GM12878 (cell line): Measurements from ENCODE around the gene SEMA4C. TPM values are rescaled to one million over a fixed set of nuclear protein-coding genes. Genes with fewer than 3 reads are reported as not detected.

Experiments
- ATAC-seq: fragments of 200-7000 bp; cut with Tn5 transposase; 3 replicates; pipeline ENCODE4 v1.9.1; 2020; ENCODE audit warnings: mild to moderate bottlenecking, moderate library complexity
- BruUV-seq: library from RNA; stranded (reverse); fragments of 400-500 nt; replicated peaks from 2 replicates; lab custom pipeline; 2021; lab: Mats Ljungman, UMichigan
- CTCF ChIA-PET: fragments of 300-600 bp; sonication (Branson Sonifier 250); formaldehyde crosslinking; extraction: SDS; loops from one replicate; lab custom pipeline; 2021; ENCODE audit warnings: inconsistent platforms; lab: Yijun Ruan, JAX
- POLR2A ChIA-PET: fragments of 350-600 bp; formaldehyde crosslinking; extraction: SDS; loops from one replicate; lab custom pipeline; 2021; ENCODE audit warnings: inconsistent platforms; lab: Charles Lee
- RAD21 ChIA-PET: fragments of 300-600 bp; sonication (Branson Sonifier 250); formaldehyde crosslinking; loops from one replicate; lab custom pipeline; 2023; ENCODE audit warnings: antibody characterized with exemption; ENCODE audit not compliant: unreplicated experiment; lab: Charles Lee
- SMC1A ChIA-PET: fragments of 300-600 bp; sonication (Branson Sonifier 250); formaldehyde crosslinking; loops from one replicate; lab custom pipeline; 2023; ENCODE audit not compliant: unreplicated experiment, uncharacterized antibody; lab: Charles Lee
- DNase-seq: peaks from one replicate; pipeline ENCODE4 v3.0.0-alpha.2; 2011; ENCODE audit warnings: low read depth, low spot score
- FAIRE-seq: peaks from 3 replicates; lab custom pipeline; 2011; peaks lifted over from hg19 to GRCh38; lab: Jason Lieb, UNC
- H2AFZ ChIP-seq: 2 replicates; pipeline ENCODE4 v1.6.0; 2011; ENCODE audit warnings: low read depth, low read length, control low read depth; ENCODE audit not compliant: control insufficient read depth
- H3K27ac ChIP-seq: 2 replicates; pipeline ENCODE4 v1.5.1; 2011; ENCODE audit warnings: control low read depth; ENCODE audit not compliant: control insufficient read depth, insufficient read depth
- H3K27me3 ChIP-seq, 2 experiments: replicated peaks in 1 of 2; 2 replicates each; pipeline versions ENCODE4 v1.6.0 to v1.6.1; 2011; ENCODE audit warnings: low read length in 1 of 2; ENCODE audit not compliant: control insufficient read depth in 2 of 2, insufficient read depth in 2 of 2
- H3K36me3 ChIP-seq, 2 experiments: 2 replicates each; pipeline ENCODE4 v1.5.1; 2011; ENCODE audit warnings: low read length in 1 of 2; ENCODE audit not compliant: control insufficient read depth in 2 of 2, insufficient read depth in 2 of 2
- H3K4me1 ChIP-seq: 2 replicates; pipeline ENCODE4 v1.6.1; 2011; ENCODE audit warnings: mild to moderate bottlenecking, low read length, moderate library complexity, mixed read lengths; ENCODE audit not compliant: control insufficient read depth, insufficient read depth
- H3K4me2 ChIP-seq: 2 replicates; pipeline ENCODE4 v1.6.0; 2011; ENCODE audit warnings: control low read depth; ENCODE audit not compliant: control insufficient read depth, insufficient read depth
- H3K4me3 ChIP-seq: fragments of 200-600 bp; sonication (generic); 2 replicates; pipeline ENCODE4 v1.5.1; 2016
- H3K79me2 ChIP-seq: 2 replicates; pipeline ENCODE4 v1.6.0; 2011; ENCODE audit warnings: low read length; ENCODE audit not compliant: control insufficient read depth, insufficient read depth
- H3K9ac ChIP-seq: 2 replicates; pipeline ENCODE4 v1.8.0; 2011; ENCODE audit warnings: low read length, control low read depth, mixed read lengths; ENCODE audit not compliant: control insufficient read depth, insufficient read depth
- H3K9me3 ChIP-seq: replicated peaks from 3 replicates; pipeline ENCODE4 v1.5.1; 2011; ENCODE audit warnings: mild to moderate bottlenecking, low read length; ENCODE audit not compliant: control insufficient read depth, insufficient read depth
- H4K20me1 ChIP-seq: 2 replicates; pipeline ENCODE4 v1.6.0; 2011; ENCODE audit not compliant: control insufficient read depth, insufficient read depth
- CHD1 ChIP-seq: IDR thresholded peaks from 2 replicates; pipeline ENCODE4 v1.6.1; 2012; ENCODE audit warnings: low read depth, low read length, improper control_type of control experiment
- EP300 ChIP-seq, 2 experiments: fragments of 150-350 bp in 1 of 2; IDR thresholded peaks; 2 replicates each; pipeline ENCODE4 v1.6.1; 2011 to 2012; ENCODE audit warnings: low read depth in 2 of 2, low read length in 2 of 2, borderline replicate concordance in 1 of 2, improper control_type of control experiment in 1 of 2, inconsistent platforms in 1 of 2; ENCODE audit not compliant: control insufficient read depth in 1 of 2
- MYC ChIP-seq: IDR thresholded peaks from 2 replicates; pipeline ENCODE4 v1.6.1; 2011; ENCODE audit warnings: mild to moderate bottlenecking, low read length, moderate library complexity, inconsistent platforms; ENCODE audit not compliant: insufficient read depth, insufficient replicate concordance, insufficient read length, severe bottlenecking
- NR2F1 ChIP-seq: fragments of 450-650 bp; conservative IDR thresholded peaks from 2 replicates; pipeline ENCODE4 v1.6.1; 2017; ENCODE audit warnings: mild to moderate bottlenecking
- PAX5 ChIP-seq: IDR thresholded peaks from 2 replicates; pipeline ENCODE4 v1.6.1; 2011; ENCODE audit warnings: low read depth, low read length, borderline replicate concordance
- RBBP5 ChIP-seq: fragments of 200-600 bp; sonication (generic); conservative IDR thresholded peaks from 2 replicates; pipeline ENCODE4 v1.6.1; 2016
- REST ChIP-seq: IDR thresholded peaks from 2 replicates; pipeline ENCODE4 v1.6.1; 2012; ENCODE audit warnings: mild to moderate bottlenecking, low read depth, low read length
- SMC3 ChIP-seq: IDR thresholded peaks from 2 replicates; pipeline ENCODE4 v1.6.1; 2011; ENCODE audit warnings: low read length, improper control_type of control experiment, borderline replicate concordance
- SP1 ChIP-seq: IDR thresholded peaks from one replicate; pipeline ENCODE4 v1.6.1; 2011; ENCODE audit warnings: low read depth, low read length
- SUZ12 ChIP-seq: fragments of 200-600 bp; sonication (generic); IDR thresholded peaks from one replicate; pipeline ENCODE4 v1.6.1; 2018; ENCODE audit warnings: antibody characterized with exemption, mild to moderate bottlenecking; ENCODE audit not compliant: unreplicated experiment
- YY1 ChIP-seq: IDR thresholded peaks from 2 replicates; pipeline ENCODE4 v1.6.1; 2011; ENCODE audit warnings: low read depth, mild to moderate bottlenecking, low read length
- WGBS: methylation state at CpG from one replicate; pipeline ENCODE4 v1.1.6; 2016; ENCODE audit warnings: low lambda C conversion rate; ENCODE audit not compliant: insufficient replicate concordance, insufficient coverage; ENCODE audit errors: missing lambda C conversion rate; 5-methylcytosine and 5-hydroxymethylcytosine counted together
- in situ Hi-C: fragments of 300-500 bp; cut with MboI; formaldehyde crosslinking; loops from 9 replicates; pipeline ENCODE4 v1.14.3; 2018; ENCODE audit warnings: mixed read lengths
- intact Hi-C: fragments of 100-400 bp; cut with micrococcal nuclease; formaldehyde crosslinking; loops from one replicate; pipeline ENCODE4 v1.14.2; 2022; ENCODE audit not compliant: unreplicated experiment
- polyA plus RNA-seq, 11 experiments: library from polyadenylated mRNA; depleted of rRNA in 4 of 11; unstranded in 6 of 11; stranded (reverse) in 5 of 11; fragments of >200 nt; fragmentation: Nextera tagmentation in 4 of 11; fragmentation: Illumina TruSeq in 1 of 11; extraction: Ambion mirVana in 4 of 11; extraction: Trizol in 1 of 11; gene quantifications; 1 replicate in 1 of 11; 2 replicates in 10 of 11; pipeline versions ENCODE4 v1.2.1 to v1.2.3, GENCODE V29; 2011 to 2016; ENCODE audit warnings: inconsistent platforms in 2 of 11, missing spikeins in 2 of 11, low read depth in 1 of 11
- total RNA-seq, 4 experiments: library from RNA; depleted of rRNA in 3 of 4; stranded (reverse); fragments of >200 nt in 3 of 4; fragmentation: Illumina TruSeq in 1 of 4; extraction: Trizol in 1 of 4; gene quantifications; 2 replicates each; pipeline versions ENCODE4 v1.2.1 to v1.2.3, GENCODE V29; 2013 to 2021
- TF ChIP-seq, protein P1 (sequence below): fragments of 450-650 bp; conservative IDR thresholded peaks from 2 replicates; pipeline ENCODE4 v1.6.1; 2017; ENCODE audit warnings: mild to moderate bottlenecking, moderate library complexity
- TF ChIP-seq, protein P2 (sequence below): fragments of 450-650 bp; formaldehyde crosslinking; IDR thresholded peaks from 2 replicates; pipeline ENCODE4 v1.4.0; 2020; ENCODE audit warnings: mild to moderate bottlenecking, moderate library complexity

The SEMA4C gene
- total and polyA plus RNA-seq, 10 of the 15 experiments (the other 5 are each of a cell fraction or from before 2014, with no cell fraction given): 0.06 to 21.6 (median 6.8) TPM

DNA sequence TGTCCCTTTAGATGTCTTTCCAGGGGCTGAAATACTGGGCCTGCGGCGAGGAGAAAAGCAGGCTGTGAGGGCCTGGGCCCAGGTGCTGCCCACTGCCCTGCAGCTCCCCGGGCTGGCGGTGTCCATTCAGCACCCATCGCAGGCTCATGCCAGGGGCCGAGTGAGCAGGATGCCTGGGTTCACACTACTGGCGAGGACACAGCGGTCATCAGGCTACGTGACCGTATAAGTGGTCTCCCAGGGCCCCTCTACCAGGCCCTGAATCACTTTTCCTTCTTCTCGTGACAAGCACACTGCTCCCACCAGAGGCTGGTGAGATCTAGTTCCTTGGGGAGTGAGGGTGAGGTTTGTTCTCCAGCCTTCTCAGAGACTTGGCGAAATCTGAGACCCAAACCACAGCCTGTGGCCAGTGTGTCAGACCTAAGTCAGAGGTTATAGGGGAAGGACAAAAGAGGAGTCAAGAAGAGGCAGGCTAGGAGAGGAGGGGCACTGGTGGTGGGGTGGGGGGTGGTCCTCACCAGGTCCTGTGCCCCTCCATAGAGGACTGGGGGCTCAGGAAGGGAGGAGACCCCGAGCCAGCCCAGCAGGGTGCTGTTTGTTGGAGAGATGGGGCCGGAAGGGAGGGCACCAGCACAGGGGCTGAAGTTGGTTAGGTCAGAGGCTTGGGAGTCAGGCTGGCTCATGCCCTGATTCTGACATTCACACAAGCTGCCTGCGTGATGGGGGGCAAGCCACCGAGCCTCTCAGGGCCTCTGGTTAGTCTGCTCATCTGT lies 6.6 kb upstream of the SEMA4C start:
- no peaks in the 10 kb centered on the region for H3K79me2 ChIP-seq
- POLR2A ChIA-PET: interaction anchor here (0.7 to 0.8 kb wide), 2 partner anchors 11 to 30 kb away, joined by 3 to 5 read pairs; no protein-coding TSS in a partner anchor
- no peaks in the 10 kb centered on the region for H3K36me3 ChIP-seq
- H3K9me3 ChIP-seq: no peaks in the 10 kb centered on the region
- H3K27ac ChIP-seq: no peak overlapping the region
- intact Hi-C loops: no loop called here
- in situ Hi-C loops: no loop called here
- RAD21 ChIA-PET: interaction anchor here (0.5 to 1.3 kb wide), 4 partner anchors 10 to 465 kb away, joined by 3 to 5 read pairs (median 4); partner anchors contain the start of gene ANKRD39
- no peaks in the 10 kb centered on the region for H3K27me3 ChIP-seq
- SMC1A ChIA-PET: interaction anchor here (1.3 to 3.1 kb wide), 3 partner anchors 10 to 76 kb away, joined by 4 to 25 read pairs (median 4); no protein-coding TSS in a partner anchor
- H2AFZ ChIP-seq: no peak overlapping the region
- CTCF ChIA-PET: interaction anchor here (0.6 to 5.0 kb wide), 3 partner anchors 19 to 81 kb away, joined by 3 to 31 read pairs (median 22); partner anchors contain the start of gene ANKRD39
- FAIRE-seq: no peak
- BruUV-seq: no TSS peak
- no peak for DNase-seq
- H4K20me1 ChIP-seq: no peaks in the 10 kb centered on the region
- H3K4me1 ChIP-seq: peaks cover 31% of the 10 kb centered on the region
- H3K4me3 ChIP-seq: no peak overlapping the region
- H3K9ac ChIP-seq: no peak overlapping the region
- 72% methylated on average over 16 of the region's 16 CpGs for WGBS
- H3K4me2 ChIP-seq: no peak overlapping the region
- ATAC-seq: no peak
- TF ChIP-seq SMC3 (no peak), NR2F1 (no peak), YY1 (no peak), REST (no peak), RBBP5 (no peak), PAX5 (no peak), SUZ12 (no peak), MYC (no peak), CHD1 (no peak), SP1 (no peak), EP300 (IDR thresholded peaks at IDR 0.05; ENCODE audit: borderline replicate concordance in 1 of 2, control insufficient read depth in 1 of 2, low read depth in 2 of 2, low read length in 2 of 2) (no peak)
- TF ChIP-seq, protein P1, sequence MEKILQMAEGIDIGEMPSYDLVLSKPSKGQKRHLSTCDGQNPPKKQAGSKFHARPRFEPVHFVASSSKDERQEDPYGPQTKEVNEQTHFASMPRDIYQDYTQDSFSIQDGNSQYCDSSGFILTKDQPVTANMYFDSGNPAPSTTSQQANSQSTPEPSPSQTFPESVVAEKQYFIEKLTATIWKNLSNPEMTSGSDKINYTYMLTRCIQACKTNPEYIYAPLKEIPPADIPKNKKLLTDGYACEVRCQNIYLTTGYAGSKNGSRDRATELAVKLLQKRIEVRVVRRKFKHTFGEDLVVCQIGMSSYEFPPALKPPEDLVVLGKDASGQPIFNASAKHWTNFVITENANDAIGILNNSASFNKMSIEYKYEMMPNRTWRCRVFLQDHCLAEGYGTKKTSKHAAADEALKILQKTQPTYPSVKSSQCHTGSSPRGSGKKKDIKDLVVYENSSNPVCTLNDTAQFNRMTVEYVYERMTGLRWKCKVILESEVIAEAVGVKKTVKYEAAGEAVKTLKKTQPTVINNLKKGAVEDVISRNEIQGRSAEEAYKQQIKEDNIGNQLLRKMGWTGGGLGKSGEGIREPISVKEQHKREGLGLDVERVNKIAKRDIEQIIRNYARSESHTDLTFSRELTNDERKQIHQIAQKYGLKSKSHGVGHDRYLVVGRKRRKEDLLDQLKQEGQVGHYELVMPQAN: no peak
- TF ChIP-seq, protein P2, sequence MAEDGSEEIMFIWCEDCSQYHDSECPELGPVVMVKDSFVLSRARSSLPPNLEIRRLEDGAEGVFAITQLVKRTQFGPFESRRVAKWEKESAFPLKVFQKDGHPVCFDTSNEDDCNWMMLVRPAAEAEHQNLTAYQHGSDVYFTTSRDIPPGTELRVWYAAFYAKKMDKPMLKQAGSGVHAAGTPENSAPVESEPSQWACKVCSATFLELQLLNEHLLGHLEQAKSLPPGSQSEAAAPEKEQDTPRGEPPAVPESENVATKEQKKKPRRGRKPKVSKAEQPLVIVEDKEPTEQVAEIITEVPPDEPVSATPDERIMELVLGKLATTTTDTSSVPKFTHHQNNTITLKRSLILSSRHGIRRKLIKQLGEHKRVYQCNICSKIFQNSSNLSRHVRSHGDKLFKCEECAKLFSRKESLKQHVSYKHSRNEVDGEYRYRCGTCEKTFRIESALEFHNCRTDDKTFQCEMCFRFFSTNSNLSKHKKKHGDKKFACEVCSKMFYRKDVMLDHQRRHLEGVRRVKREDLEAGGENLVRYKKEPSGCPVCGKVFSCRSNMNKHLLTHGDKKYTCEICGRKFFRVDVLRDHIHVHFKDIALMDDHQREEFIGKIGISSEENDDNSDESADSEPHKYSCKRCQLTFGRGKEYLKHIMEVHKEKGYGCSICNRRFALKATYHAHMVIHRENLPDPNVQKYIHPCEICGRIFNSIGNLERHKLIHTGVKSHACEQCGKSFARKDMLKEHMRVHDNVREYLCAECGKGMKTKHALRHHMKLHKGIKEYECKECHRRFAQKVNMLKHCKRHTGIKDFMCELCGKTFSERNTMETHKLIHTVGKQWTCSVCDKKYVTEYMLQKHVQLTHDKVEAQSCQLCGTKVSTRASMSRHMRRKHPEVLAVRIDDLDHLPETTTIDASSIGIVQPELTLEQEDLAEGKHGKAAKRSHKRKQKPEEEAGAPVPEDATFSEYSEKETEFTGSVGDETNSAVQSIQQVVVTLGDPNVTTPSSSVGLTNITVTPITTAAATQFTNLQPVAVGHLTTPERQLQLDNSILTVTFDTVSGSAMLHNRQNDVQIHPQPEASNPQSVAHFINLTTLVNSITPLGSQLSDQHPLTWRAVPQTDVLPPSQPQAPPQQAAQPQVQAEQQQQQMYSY (CRISPR knock-in tag): no peak
